K562 (cell line): ENCODE results near the gene PHF19. TPM values are rescaled to one million over a fixed set of nuclear protein-coding genes. Genes with fewer than 3 reads are reported as not detected.

Experiments
- ARID4B ChIP-seq: sonication (generic); formaldehyde crosslinking; IDR thresholded peaks from 2 replicates; pipeline ENCODE4 v1.8.0; 2022; ENCODE audit warnings: mild to moderate bottlenecking, missing genetic modification reagents
- FOXA3 ChIP-seq, 2 experiments: fragments of 450-650 bp in 1 of 2; sonication (generic) in 1 of 2; formaldehyde crosslinking; IDR thresholded peaks in 1 of 2; conservative IDR thresholded peaks in 1 of 2; 2 replicates each; pipeline versions ENCODE4 v1.4.0 to v1.8.0; 2020 to 2022; ENCODE audit warnings: mild to moderate bottlenecking in 2 of 2, missing genetic modification reagents in 1 of 2
- FOXJ2 ChIP-seq: fragments of 200-800 bp; sonication (Bioruptor generic); IDR thresholded peaks from 2 replicates; pipeline ENCODE4 v1.6.1; 2016; ENCODE audit warnings: missing genetic modification characterization, missing compliant biosample characterization
- MTA2 ChIP-seq: fragments of 450-650 bp; IDR thresholded peaks from 2 replicates; pipeline ENCODE4 v1.6.1; 2016; ENCODE audit warnings: low read depth
- RBFOX2 ChIP-seq: fragments of 200-400 bp; formaldehyde crosslinking; IDR thresholded peaks from 2 replicates; pipeline ENCODE4 v1.6.1; 2017; ENCODE audit warnings: low read depth, mild to moderate bottlenecking, low read length, moderate library complexity
- SAFB2 ChIP-seq: fragments of 200-400 bp; formaldehyde crosslinking; IDR thresholded peaks from 2 replicates; pipeline ENCODE4 v1.6.1; 2018; ENCODE audit warnings: borderline replicate concordance, low read length, low read depth, moderate library complexity; ENCODE audit not compliant: severe bottlenecking
- SMAD3 ChIP-seq: fragments of 450-650 bp; formaldehyde crosslinking; conservative IDR thresholded peaks from 2 replicates; pipeline ENCODE4 v1.4.0; 2020; ENCODE audit warnings: mild to moderate bottlenecking
- polyA plus RNA-seq, 8 experiments: library from polyadenylated mRNA; depleted of rRNA in 4 of 8; stranded (reverse) in 5 of 8; unstranded in 3 of 8; fragments of >200 nt; fragmentation: Nextera tagmentation in 2 of 8; fragmentation: Illumina TruSeq in 1 of 8; extraction: Ambion mirVana in 2 of 8; extraction: Trizol in 1 of 8; gene quantifications; 2 replicates each; pipeline versions ENCODE4 v1.2.1 to v1.2.3, GENCODE V29; 2011 to 2014; ENCODE audit warnings: inconsistent platforms in 1 of 8, missing spikeins in 1 of 8
- total RNA-seq, 7 experiments: library from RNA; depleted of rRNA in 6 of 7; stranded (reverse); fragments of >200 nt in 6 of 7; fragmentation: Illumina TruSeq in 2 of 7; extraction: Trizol in 2 of 7; gene quantifications; 2 replicates each; pipeline versions ENCODE4 v1.2.1 to v1.2.3, GENCODE V29; 2011 to 2021; ENCODE audit warnings: low replicate concordance in 1 of 7
- TF ChIP-seq, protein P1 (sequence below): fragments of 200-600 bp; sonication (generic); IDR thresholded peaks from one replicate; pipeline ENCODE4 v1.6.1; 2012; ENCODE audit warnings: mild to moderate bottlenecking, low read depth, low read length, inconsistent platforms

Gene PHF19
- total and polyA plus RNA-seq, 9 of the 15 experiments (the other 6 are each of a cell fraction or from before 2014, with no cell fraction given): 95.8 to 403 (median 255) TPM

DNA sequence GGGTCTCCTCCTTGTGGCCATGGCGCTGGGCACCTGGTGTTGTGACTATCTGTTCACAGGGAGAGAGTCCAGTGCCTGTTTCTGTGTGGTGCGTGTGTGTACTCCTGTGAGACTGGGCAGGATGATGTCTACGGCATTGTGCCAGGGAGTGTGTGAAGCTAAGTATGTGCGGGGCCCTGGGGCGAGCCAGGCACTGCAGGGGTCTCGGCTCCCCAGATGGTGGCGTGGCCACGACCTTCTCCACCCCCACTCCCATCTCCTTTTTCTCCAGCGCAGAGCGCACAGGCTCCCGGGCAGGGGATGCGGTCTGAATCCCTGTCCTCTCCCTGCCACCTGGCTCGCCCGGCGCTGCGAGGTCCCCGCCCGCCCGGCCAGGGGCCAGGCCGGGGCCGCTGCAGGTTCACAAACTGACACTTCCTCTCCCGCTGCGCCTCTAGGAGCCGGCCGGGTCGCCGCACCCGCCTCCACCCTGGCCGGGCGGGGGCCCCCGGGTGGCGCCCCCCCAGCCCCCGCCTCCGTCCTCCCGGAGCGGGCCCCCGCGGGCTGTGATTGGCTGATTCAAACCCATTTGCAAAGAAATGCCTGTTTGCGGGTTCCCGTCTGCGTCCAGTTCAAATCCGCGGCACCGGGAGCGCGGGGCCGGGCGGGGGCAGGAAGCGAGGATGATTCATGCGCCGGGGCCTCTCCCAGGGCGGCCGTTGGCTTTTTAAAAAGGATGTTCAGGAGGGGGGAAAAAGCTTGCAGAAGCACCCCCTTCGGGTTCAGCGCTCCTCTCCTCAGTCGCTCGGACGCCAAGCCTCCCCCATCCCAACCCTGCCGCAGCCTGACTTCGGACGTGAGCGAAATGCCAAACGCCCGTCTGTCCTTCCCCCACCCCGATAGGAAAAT, 790 bp downstream of the PHF19 start (continued):
- TF ChIP-seq ARID4B (no peak), MTA2 (no peak), FOXJ2 (tag) (no peak), SAFB2 (no peak), SMAD3 (CRISPR knock-in tag) (no peak), RBFOX2 (no peak), FOXA3 (CRISPR knock-in tag; conservative IDR thresholded peaks at IDR 0.05 in 1 of 2, IDR thresholded peaks at IDR 0.05 in 1 of 2) (no peak)
- TF ChIP-seq, protein P1, sequence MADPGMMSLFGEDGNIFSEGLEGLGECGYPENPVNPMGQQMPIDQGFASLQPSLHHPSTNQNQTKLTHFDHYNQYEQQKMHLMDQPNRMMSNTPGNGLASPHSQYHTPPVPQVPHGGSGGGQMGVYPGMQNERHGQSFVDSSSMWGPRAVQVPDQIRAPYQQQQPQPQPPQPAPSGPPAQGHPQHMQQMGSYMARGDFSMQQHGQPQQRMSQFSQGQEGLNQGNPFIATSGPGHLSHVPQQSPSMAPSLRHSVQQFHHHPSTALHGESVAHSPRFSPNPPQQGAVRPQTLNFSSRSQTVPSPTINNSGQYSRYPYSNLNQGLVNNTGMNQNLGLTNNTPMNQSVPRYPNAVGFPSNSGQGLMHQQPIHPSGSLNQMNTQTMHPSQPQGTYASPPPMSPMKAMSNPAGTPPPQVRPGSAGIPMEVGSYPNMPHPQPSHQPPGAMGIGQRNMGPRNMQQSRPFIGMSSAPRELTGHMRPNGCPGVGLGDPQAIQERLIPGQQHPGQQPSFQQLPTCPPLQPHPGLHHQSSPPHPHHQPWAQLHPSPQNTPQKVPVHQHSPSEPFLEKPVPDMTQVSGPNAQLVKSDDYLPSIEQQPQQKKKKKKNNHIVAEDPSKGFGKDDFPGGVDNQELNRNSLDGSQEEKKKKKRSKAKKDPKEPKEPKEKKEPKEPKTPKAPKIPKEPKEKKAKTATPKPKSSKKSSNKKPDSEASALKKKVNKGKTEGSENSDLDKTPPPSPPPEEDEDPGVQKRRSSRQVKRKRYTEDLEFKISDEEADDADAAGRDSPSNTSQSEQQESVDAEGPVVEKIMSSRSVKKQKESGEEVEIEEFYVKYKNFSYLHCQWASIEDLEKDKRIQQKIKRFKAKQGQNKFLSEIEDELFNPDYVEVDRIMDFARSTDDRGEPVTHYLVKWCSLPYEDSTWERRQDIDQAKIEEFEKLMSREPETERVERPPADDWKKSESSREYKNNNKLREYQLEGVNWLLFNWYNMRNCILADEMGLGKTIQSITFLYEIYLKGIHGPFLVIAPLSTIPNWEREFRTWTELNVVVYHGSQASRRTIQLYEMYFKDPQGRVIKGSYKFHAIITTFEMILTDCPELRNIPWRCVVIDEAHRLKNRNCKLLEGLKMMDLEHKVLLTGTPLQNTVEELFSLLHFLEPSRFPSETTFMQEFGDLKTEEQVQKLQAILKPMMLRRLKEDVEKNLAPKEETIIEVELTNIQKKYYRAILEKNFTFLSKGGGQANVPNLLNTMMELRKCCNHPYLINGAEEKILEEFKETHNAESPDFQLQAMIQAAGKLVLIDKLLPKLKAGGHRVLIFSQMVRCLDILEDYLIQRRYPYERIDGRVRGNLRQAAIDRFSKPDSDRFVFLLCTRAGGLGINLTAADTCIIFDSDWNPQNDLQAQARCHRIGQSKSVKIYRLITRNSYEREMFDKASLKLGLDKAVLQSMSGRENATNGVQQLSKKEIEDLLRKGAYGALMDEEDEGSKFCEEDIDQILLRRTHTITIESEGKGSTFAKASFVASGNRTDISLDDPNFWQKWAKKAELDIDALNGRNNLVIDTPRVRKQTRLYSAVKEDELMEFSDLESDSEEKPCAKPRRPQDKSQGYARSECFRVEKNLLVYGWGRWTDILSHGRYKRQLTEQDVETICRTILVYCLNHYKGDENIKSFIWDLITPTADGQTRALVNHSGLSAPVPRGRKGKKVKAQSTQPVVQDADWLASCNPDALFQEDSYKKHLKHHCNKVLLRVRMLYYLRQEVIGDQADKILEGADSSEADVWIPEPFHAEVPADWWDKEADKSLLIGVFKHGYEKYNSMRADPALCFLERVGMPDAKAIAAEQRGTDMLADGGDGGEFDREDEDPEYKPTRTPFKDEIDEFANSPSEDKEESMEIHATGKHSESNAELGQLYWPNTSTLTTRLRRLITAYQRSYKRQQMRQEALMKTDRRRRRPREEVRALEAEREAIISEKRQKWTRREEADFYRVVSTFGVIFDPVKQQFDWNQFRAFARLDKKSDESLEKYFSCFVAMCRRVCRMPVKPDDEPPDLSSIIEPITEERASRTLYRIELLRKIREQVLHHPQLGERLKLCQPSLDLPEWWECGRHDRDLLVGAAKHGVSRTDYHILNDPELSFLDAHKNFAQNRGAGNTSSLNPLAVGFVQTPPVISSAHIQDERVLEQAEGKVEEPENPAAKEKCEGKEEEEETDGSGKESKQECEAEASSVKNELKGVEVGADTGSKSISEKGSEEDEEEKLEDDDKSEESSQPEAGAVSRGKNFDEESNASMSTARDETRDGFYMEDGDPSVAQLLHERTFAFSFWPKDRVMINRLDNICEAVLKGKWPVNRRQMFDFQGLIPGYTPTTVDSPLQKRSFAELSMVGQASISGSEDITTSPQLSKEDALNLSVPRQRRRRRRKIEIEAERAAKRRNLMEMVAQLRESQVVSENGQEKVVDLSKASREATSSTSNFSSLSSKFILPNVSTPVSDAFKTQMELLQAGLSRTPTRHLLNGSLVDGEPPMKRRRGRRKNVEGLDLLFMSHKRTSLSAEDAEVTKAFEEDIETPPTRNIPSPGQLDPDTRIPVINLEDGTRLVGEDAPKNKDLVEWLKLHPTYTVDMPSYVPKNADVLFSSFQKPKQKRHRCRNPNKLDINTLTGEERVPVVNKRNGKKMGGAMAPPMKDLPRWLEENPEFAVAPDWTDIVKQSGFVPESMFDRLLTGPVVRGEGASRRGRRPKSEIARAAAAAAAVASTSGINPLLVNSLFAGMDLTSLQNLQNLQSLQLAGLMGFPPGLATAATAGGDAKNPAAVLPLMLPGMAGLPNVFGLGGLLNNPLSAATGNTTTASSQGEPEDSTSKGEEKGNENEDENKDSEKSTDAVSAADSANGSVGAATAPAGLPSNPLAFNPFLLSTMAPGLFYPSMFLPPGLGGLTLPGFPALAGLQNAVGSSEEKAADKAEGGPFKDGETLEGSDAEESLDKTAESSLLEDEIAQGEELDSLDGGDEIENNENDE: no peak
